Neutrophil (primary cell): ENCODE measurements around the gene TLE2.
"Not testable (repeated sequence)": the region's sequence is repeated elsewhere in the genome, so short reads cannot be mapped to it uniquely, and the experiment has no call there.

Experiments
- H3K27ac ChIP-seq: fragments of 200-600 bp; sonication (generic); 2 replicates; pipeline ENCODE4 v1.5.1; 2016; ENCODE audit warnings: mild to moderate bottlenecking, moderate library complexity
- H3K27me3 ChIP-seq: fragments of 200-600 bp; sonication (generic); 2 replicates; pipeline ENCODE4 v1.6.0; 2016; ENCODE audit warnings: mild to moderate bottlenecking
- H3K36me3 ChIP-seq: fragments of 200-600 bp; sonication (generic); 2 replicates; pipeline ENCODE4 v1.5.1; 2017
- H3K4me1 ChIP-seq, 2 experiments: fragments of 200-600 bp in 1 of 2; sonication (generic) in 1 of 2; 1 replicate in 1 of 2; 2 replicates in 1 of 2; pipeline versions ENCODE4 v1.5.1 to v1.6.1; 2013 to 2016; ENCODE audit warnings: low read depth in 1 of 2, low read length in 1 of 2, mild to moderate bottlenecking in 1 of 2, moderate library complexity in 1 of 2; ENCODE audit not compliant: control insufficient read depth in 1 of 2, insufficient read depth in 1 of 2
- H3K4me3 ChIP-seq, 2 experiments: fragments of 200-600 bp in 1 of 2; sonication (generic) in 1 of 2; 1 replicate in 1 of 2; 2 replicates in 1 of 2; pipeline ENCODE4 v1.5.1; 2013 to 2016; ENCODE audit warnings: low read depth in 1 of 2, low read length in 1 of 2, mild to moderate bottlenecking in 1 of 2, moderate library complexity in 1 of 2
- H3K9me3 ChIP-seq: fragments of 200-600 bp; sonication (generic); 2 replicates; pipeline ENCODE4 v1.5.1; 2016
- TF ChIP-seq, protein P1 (sequence below): fragments of 200-600 bp; sonication (generic); IDR thresholded peaks from 2 replicates; pipeline ENCODE4 v1.5.1; 2016; ENCODE audit warnings: antibody characterized with exemption

TLE2 gene

DNA sequence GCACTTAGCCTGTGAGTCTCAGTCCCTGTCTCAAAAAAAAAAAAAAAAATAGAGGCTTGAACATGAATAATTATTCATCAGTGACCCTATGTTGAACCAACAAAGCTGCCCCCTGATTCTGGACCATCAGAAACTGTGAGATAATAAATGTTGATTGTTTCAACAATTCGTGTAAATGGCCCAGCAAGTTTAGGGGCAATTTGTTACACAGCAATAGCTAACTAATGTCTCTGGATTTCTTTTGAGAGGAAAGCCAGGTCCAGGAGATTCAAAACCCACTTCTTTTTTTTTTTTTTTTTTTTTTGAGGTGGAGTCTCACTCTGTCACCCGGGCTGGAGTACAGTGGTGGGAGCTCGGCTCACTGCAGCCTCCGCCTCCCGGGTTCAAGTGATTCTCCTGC is 64.2 kb downstream of the TLE2 start:
- TF ChIP-seq, protein P1, sequence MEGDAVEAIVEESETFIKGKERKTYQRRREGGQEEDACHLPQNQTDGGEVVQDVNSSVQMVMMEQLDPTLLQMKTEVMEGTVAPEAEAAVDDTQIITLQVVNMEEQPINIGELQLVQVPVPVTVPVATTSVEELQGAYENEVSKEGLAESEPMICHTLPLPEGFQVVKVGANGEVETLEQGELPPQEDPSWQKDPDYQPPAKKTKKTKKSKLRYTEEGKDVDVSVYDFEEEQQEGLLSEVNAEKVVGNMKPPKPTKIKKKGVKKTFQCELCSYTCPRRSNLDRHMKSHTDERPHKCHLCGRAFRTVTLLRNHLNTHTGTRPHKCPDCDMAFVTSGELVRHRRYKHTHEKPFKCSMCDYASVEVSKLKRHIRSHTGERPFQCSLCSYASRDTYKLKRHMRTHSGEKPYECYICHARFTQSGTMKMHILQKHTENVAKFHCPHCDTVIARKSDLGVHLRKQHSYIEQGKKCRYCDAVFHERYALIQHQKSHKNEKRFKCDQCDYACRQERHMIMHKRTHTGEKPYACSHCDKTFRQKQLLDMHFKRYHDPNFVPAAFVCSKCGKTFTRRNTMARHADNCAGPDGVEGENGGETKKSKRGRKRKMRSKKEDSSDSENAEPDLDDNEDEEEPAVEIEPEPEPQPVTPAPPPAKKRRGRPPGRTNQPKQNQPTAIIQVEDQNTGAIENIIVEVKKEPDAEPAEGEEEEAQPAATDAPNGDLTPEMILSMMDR: no peak
- Histone ChIP-seq H3K27me3 (peaks cover 13% of the 10 kb centered on the region), H3K9me3 (no peaks in the 10 kb centered on the region), H3K4me3 (no peak overlapping the region), H3K27ac (no peak overlapping the region), H3K36me3 (no peaks in the 10 kb centered on the region), H3K4me1 (no peaks in the 10 kb centered on the region)

GRCh38 chr19:2963631-2964030 is 65.4 kb downstream of the TLE2 start:
- not testable (repeated sequence) for H3K9me3 ChIP-seq, H3K4me3 ChIP-seq, H3K27me3 ChIP-seq, H3K36me3 ChIP-seq, H3K27ac ChIP-seq, H3K4me1 ChIP-seq

DNA sequence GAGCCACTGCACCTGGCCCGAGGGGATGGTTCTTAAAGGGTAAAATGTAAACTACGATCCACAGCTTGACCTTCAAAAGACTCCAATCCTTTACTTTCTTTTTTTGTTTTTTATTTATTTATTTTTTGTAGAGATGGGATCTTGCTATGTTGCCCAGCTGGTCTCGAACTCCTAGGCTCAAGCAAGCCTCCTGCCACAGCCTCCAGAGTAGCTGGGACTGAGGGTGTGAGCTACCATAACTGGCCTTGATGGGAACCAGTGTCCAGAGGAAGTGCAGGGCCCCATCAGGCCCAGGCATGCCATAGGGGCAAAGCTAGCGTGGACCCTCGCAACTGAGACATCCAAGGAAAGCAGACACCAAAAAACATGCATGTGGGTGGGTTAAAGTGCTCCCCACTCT is 66.0 kb downstream of the TLE2 start:
- Histone ChIP-seq H3K27ac (no peak overlapping the region), H3K4me1 (no peaks in the 10 kb centered on the region), H3K9me3 (no peaks in the 10 kb centered on the region), H3K36me3 (no peaks in the 10 kb centered on the region), H3K4me3 (no peak overlapping the region), H3K27me3 (peaks cover 2% of the 10 kb centered on the region)
- TF ChIP-seq, protein P1: no peak

DNA sequence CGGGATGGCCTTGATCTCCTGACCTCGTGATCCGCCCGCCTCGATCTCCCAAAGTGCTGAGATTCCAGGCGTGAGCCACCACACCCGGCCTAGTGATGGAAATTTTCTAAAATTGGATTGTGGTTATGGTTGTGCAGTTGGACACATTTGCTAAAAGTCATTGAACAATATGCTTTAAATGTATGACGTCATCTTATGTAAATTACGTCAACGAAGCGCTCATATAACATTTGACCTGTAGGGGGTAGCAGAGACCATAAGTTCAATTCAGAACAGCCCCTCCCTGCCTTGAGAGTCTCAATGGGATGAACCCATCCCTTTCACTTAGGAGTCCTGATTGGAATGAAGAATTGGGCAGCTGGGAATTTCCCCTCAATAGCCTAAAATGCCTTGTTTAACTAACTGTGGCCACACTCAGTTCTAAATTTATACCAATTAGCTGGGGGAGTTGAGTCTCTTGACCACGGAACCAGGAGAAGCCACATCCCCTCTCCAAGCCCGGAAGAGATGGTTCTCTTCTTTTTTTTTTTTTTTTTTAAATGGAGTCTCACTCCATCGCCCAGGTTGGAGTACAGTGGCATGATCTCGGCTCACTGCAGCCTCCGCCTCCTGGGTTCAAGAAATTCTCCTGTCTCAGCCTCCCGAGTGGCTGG is 66.9 kb downstream of the TLE2 start:
- no peak overlapping the region for H3K4me3 ChIP-seq

GRCh38 chr19:2960120-2960519 is 69.0 kb downstream of the TLE2 start:
- H3K27ac ChIP-seq: no peak overlapping the region
- no peak overlapping the region for H3K4me3 ChIP-seq
- no peaks in the 10 kb centered on the region for H3K4me1 ChIP-seq
- H3K27me3 ChIP-seq: no peaks in the 10 kb centered on the region
- H3K9me3 ChIP-seq: no peaks in the 10 kb centered on the region
- TF ChIP-seq, protein P1: no peak
- H3K36me3 ChIP-seq: no peaks in the 10 kb centered on the region

More for the DNA sequence above, 66.9 kb downstream of the TLE2 start:
- Histone ChIP-seq H3K36me3 (no peaks in the 10 kb centered on the region), H3K4me1 (no peaks in the 10 kb centered on the region), H3K27me3 (no peaks in the 10 kb centered on the region), H3K27ac (no peak overlapping the region), H3K9me3 (no peaks in the 10 kb centered on the region)
- TF ChIP-seq, protein P1: peak; percentile 41

- Histone ChIP-seq H3K27ac (no peak overlapping the region), H3K4me3 (no peak overlapping the region), H3K9me3 (no peaks in the 10 kb centered on the region), H3K36me3 (no peaks in the 10 kb centered on the region), H3K27me3 (no peaks in the 10 kb centered on the region), H3K4me1 (no peaks in the 10 kb centered on the region)
- TF ChIP-seq, protein P1: no peak
These were observed 71.9 kb downstream of the TLE2 start for GRCh38 chr19:2957160-2957559.
